Measurements from ENCODE around the gene CARS1.

Gene CARS1

DNA sequence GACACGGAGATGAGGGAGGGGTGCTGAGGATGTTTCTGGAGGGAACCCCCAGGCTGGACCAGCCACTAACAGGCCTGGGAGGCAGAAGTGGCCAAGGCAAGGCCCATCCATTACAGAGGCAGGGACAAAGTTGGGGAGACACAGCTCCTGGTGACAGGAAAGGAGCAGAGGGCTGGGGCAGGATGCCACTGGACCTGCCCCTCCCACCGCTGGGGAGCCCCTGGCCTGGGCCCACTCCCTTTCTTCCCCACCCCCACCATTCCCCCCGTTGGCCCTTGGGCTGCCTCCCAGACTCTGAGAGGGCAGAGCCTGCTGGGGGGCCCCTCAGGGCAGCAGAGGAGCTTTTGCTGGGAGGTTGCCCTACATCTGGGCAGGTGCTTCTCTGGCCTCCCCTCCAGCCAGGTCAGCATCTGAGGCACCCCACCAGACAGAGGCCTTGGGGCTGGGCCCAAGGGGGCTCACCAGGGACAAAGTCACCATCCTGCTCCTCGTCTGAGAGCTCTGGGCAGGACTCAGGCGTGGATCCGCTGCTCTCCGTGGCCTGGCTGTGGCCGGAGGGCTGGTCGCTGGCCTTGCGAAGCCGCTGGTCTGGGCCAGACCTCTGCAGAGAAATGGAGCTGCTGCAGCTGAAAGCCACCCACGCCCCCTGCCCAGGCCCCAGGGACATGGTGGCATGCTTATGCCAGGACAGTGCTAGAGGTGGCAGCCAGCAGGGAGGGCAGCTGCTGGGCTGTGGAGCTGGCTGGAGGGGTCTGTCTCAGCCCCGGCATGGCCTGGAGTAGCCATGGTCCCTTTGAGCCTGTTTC lies 33.1 kb upstream of the CARS1 start:
- no peak overlapping the region for H3K27ac ChIP-seq (ENCODE audit: low read depth, low read length)
- no peak overlapping the region for H2AFZ ChIP-seq (ENCODE audit: low read depth, low read length, severe bottlenecking)
- H3K9me2 ChIP-seq (replicated peaks; ENCODE audit: insufficient read depth, low read length): no peaks in the 10 kb centered on the region
- no peaks in the 10 kb centered on the region for H3K27me3 ChIP-seq (ENCODE audit: low read length)
- no peaks in the 10 kb centered on the region for H3F3A ChIP-seq (ENCODE audit: insufficient read depth)
- no peak overlapping the region for H3K9ac ChIP-seq (ENCODE audit: low read length)
- TF ChIP-seq CTCF (IDR thresholded peaks at IDR 0.05; ENCODE audit: insufficient read depth, low read length, poor library complexity, severe bottlenecking) (no peak), EZH2phosphoT487 (conservative IDR thresholded peaks at IDR 0.05; ENCODE audit: low read length) (no peak)
- H3K4me3 ChIP-seq (ENCODE audit: insufficient read depth, low read length, poor library complexity, severe bottlenecking): no peak overlapping the region
- H4K20me1 ChIP-seq (ENCODE audit: low read depth, low read length): no peaks in the 10 kb centered on the region
- no peaks in the 10 kb centered on the region for H3K36me3 ChIP-seq (ENCODE audit: low read length)
- no peak overlapping the region for H3K4me2 ChIP-seq (ENCODE audit: low read depth, low read length, poor library complexity, severe bottlenecking)
- no peaks in the 10 kb centered on the region for H3K79me2 ChIP-seq (ENCODE audit: insufficient read depth, low read length)
- H3K9me3 ChIP-seq (ENCODE audit: insufficient read depth, low read length): no peaks in the 10 kb centered on the region

GRCh38 chr11:3089236-3090061 lies 32.2 kb upstream of the CARS1 start:
- no peaks in the 10 kb centered on the region for H3K36me3 ChIP-seq (ENCODE audit: low read length)
- TF ChIP-seq EZH2phosphoT487 (conservative IDR thresholded peaks at IDR 0.05; ENCODE audit: low read length) (no peak), CTCF (IDR thresholded peaks at IDR 0.05; ENCODE audit: insufficient read depth, low read length, poor library complexity, severe bottlenecking) (no peak)
- H3K27me3 ChIP-seq (ENCODE audit: low read length): no peaks in the 10 kb centered on the region
- H3K9me3 ChIP-seq (ENCODE audit: insufficient read depth, low read length): no peaks in the 10 kb centered on the region
- H2AFZ ChIP-seq (ENCODE audit: low read depth, low read length, severe bottlenecking): no peak overlapping the region
- no peaks in the 10 kb centered on the region for H3F3A ChIP-seq (ENCODE audit: insufficient read depth)
- no peaks in the 10 kb centered on the region for H3K79me2 ChIP-seq (ENCODE audit: insufficient read depth, low read length)
- H3K27ac ChIP-seq (ENCODE audit: low read depth, low read length): no peak overlapping the region
- no peaks in the 10 kb centered on the region for H3K9me2 ChIP-seq (replicated peaks; ENCODE audit: insufficient read depth, low read length)
- H3K9ac ChIP-seq (ENCODE audit: low read length): no peak overlapping the region
- H4K20me1 ChIP-seq (ENCODE audit: low read depth, low read length): no peaks in the 10 kb centered on the region
- no peak overlapping the region for H3K4me2 ChIP-seq (ENCODE audit: low read depth, low read length, poor library complexity, severe bottlenecking)
- H3K4me3 ChIP-seq (ENCODE audit: insufficient read depth, low read length, poor library complexity, severe bottlenecking): no peak overlapping the region

DNA sequence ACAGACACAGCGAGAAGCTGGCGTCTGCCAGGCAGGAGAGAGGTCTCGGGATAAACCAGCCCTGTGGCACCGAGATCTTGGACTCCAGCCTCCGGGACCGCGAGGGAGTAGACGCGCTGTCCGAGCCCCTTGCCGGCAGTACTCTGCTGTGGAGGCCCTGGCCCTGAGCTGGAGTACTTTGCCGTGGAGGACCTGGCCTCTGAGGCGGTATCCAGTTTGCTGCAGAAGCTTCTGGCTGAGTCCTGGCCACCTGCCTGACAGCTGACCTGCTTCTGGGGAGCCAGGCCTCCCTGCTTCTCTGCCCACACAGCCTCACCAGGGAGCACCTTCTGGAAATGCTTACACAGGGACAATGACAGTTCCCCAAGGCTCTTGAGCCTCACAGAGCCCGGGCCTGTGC lies 31.6 kb upstream of the CARS1 start:
- TF ChIP-seq EZH2phosphoT487 (conservative IDR thresholded peaks at IDR 0.05; ENCODE audit: low read length) (no peak), CTCF (IDR thresholded peaks at IDR 0.05; ENCODE audit: insufficient read depth, low read length, poor library complexity, severe bottlenecking) (no peak)
- no peaks in the 10 kb centered on the region for H3K9me2 ChIP-seq (replicated peaks; ENCODE audit: insufficient read depth, low read length)
- no peak overlapping the region for H3K4me2 ChIP-seq (ENCODE audit: low read depth, low read length, poor library complexity, severe bottlenecking)
- H3K4me3 ChIP-seq (ENCODE audit: insufficient read depth, low read length, poor library complexity, severe bottlenecking): no peak overlapping the region
- no peak overlapping the region for H3K9ac ChIP-seq (ENCODE audit: low read length)
- H3K9me3 ChIP-seq (ENCODE audit: insufficient read depth, low read length): no peaks in the 10 kb centered on the region
- H4K20me1 ChIP-seq (ENCODE audit: low read depth, low read length): no peaks in the 10 kb centered on the region
- no peaks in the 10 kb centered on the region for H3K36me3 ChIP-seq (ENCODE audit: low read length)
- no peaks in the 10 kb centered on the region for H3K27me3 ChIP-seq (ENCODE audit: low read length)
- no peak overlapping the region for H3K27ac ChIP-seq (ENCODE audit: low read depth, low read length)
- H2AFZ ChIP-seq (ENCODE audit: low read depth, low read length, severe bottlenecking): no peak overlapping the region
- H3K79me2 ChIP-seq (ENCODE audit: insufficient read depth, low read length): no peaks in the 10 kb centered on the region
- H3F3A ChIP-seq (ENCODE audit: insufficient read depth): no peaks in the 10 kb centered on the region
